HepG2 (cell line): Measurements from ENCODE around the gene ANKUB1. TPM values are rescaled to one million over a fixed set of nuclear protein-coding genes. Genes with fewer than 3 reads are reported as not detected.

Experiments used
- CREB3 ChIP-seq: sonication (generic); formaldehyde crosslinking; IDR thresholded peaks from 2 replicates; pipeline ENCODE4 v1.5.0; 2020; ENCODE audit warnings: missing genetic modification reagents
- HOXA9 ChIP-seq: sonication (generic); formaldehyde crosslinking; IDR thresholded peaks from 2 replicates; pipeline ENCODE4 v1.8.1; 2022; ENCODE audit warnings: missing genetic modification reagents, mild to moderate bottlenecking, moderate library complexity, borderline replicate concordance
- REXO4 ChIP-seq: sonication (generic); formaldehyde crosslinking; IDR thresholded peaks from 2 replicates; pipeline ENCODE4 v1.8.0; 2022; ENCODE audit warnings: missing genetic modification reagents, mild to moderate bottlenecking, borderline replicate concordance
- SNAPC4 ChIP-seq: sonication (generic); formaldehyde crosslinking; IDR thresholded peaks from 2 replicates; pipeline ENCODE4 v1.4.0; 2020; ENCODE audit warnings: mild to moderate bottlenecking, missing genetic modification reagents
- SRF ChIP-seq: IDR thresholded peaks from 2 replicates; pipeline ENCODE4 v1.6.1; 2011; ENCODE audit warnings: mild to moderate bottlenecking, low read depth, low read length, moderate library complexity
- TBP ChIP-seq: sonication (generic); formaldehyde crosslinking; IDR thresholded peaks from 2 replicates; pipeline ENCODE4 v1.5.0; 2020; ENCODE audit warnings: missing genetic modification reagents
- TFE3 ChIP-seq: IDR thresholded peaks from 2 replicates; pipeline ENCODE4 v1.6.1; 2016
- ZNF232 ChIP-seq: sonication (generic); formaldehyde crosslinking; IDR thresholded peaks from 2 replicates; pipeline ENCODE4 v1.4.0; 2020; ENCODE audit warnings: missing genetic modification reagents, borderline replicate concordance
- ZNF407 ChIP-seq: sonication (generic); formaldehyde crosslinking; IDR thresholded peaks from one replicate; pipeline ENCODE4 v1.5.1; 2020; ENCODE audit warnings: mild to moderate bottlenecking, missing genetic modification reagents; ENCODE audit errors: not compliant biosample characterization
- ZNF598 ChIP-seq: sonication (generic); formaldehyde crosslinking; IDR thresholded peaks from 2 replicates; pipeline ENCODE4 v1.5.1; 2020; ENCODE audit warnings: mild to moderate bottlenecking, missing genetic modification reagents, borderline replicate concordance
- ZNF776 ChIP-seq: sonication (generic); formaldehyde crosslinking; IDR thresholded peaks from 2 replicates; pipeline ENCODE4 v1.4.0; 2020; ENCODE audit warnings: mild to moderate bottlenecking, missing genetic modification reagents
- ZNF777 ChIP-seq: sonication (generic); formaldehyde crosslinking; IDR thresholded peaks from 2 replicates; pipeline ENCODE4 v1.4.0; 2020; ENCODE audit warnings: missing genetic modification reagents
- polyA plus RNA-seq, 8 experiments: library from polyadenylated mRNA; depleted of rRNA in 3 of 8; stranded (reverse) in 7 of 8; unstranded in 1 of 8; fragments of >200 nt; fragmentation: Illumina TruSeq in 4 of 8; extraction: Trizol in 4 of 8; gene quantifications; 2 replicates each; pipeline versions ENCODE4 v1.2.1 to v1.2.3, GENCODE V29; 2011 to 2016; ENCODE audit warnings: low read depth in 4 of 8, missing spikeins in 1 of 8, mixed read lengths in 1 of 8; ENCODE audit not compliant: insufficient read depth in 1 of 8
- total RNA-seq, 5 experiments: library from RNA; depleted of rRNA; stranded (reverse); fragments of >200 nt; fragmentation: Illumina TruSeq; extraction: Trizol; gene quantifications; 2 replicates each; pipeline ENCODE4 v1.2.3, GENCODE V29; 2016; ENCODE audit warnings: low read depth in 1 of 5

ANKUB1 gene
- total and polyA plus RNA-seq, 2 of the 13 experiments (the other 11 are each of a cell fraction or from before 2014, with no cell fraction given): not detected

- 0 out of 2 replicates have a peak, but pooled peaks have one; percentile 11 for TF ChIP-seq ZNF777 (CRISPR knock-in tag)
- TF ChIP-seq ZNF598 (CRISPR knock-in tag): no peak; the same call in 1 of the 2 replicates
- peak; percentile 83; the same call in 1 of the 2 replicates for TF ChIP-seq HOXA9 (CRISPR knock-in tag)
- peak; percentile 53 for TF ChIP-seq ZNF407 (CRISPR knock-in tag)
- peak; percentile 55 for TF ChIP-seq SNAPC4 (CRISPR knock-in tag)
- 0 out of 2 replicates have a peak, but pooled peaks have one; percentile 63 for TF ChIP-seq ZNF776 (CRISPR knock-in tag)
- 0 out of 2 replicates have a peak, but pooled peaks have one; percentile 71 for TF ChIP-seq CREB3 (CRISPR knock-in tag)
- no peak for TF ChIP-seq TBP (CRISPR knock-in tag)
- TF ChIP-seq SRF: peak; percentile 47; the same call in 1 of the 2 replicates
- TF ChIP-seq ZNF232 (CRISPR knock-in tag): no peak
- peak; percentile 40 for TF ChIP-seq TFE3 (CRISPR knock-in tag)
- no peak for TF ChIP-seq REXO4 (CRISPR knock-in tag)
These were observed 20.4 kb upstream of the ANKUB1 start, which contains the start of gene RNF13 (continued) for GRCh38 chr3:149812606-149813366.
